Measurements from ENCODE around the gene ZPLD1. TPM values are rescaled to one million over a fixed set of nuclear protein-coding genes. Genes with fewer than 3 reads are reported as not detected.

Gene ZPLD1
- total RNA-seq (2022; extraction: Qiagen RNA extraction; ENCODE audit: low read depth): not detected in 5 replicates

DNA sequence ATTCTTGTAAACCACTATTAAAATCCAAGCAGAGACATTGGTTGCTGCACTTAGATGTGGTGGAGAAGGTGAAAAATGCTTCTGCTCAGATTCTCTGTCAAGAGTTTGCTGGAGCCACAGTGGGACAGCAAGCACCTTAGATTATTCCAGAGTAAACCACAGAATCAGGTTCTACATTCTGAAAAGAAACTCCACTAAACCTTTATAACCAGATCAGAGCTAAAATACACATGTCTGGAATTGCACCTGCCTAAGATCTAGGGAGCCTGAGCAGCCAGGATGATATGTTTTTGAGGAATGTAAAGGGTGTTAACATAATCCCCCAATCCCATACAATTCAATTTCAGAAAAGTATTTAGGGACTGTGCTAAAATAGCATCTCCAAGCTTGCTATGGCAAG lies at the start of gene ZPLD1:
ZPLD1 (plus strand) TSS at position 301 of the 400 bp plus-strand sequence. CDS start 3,473 bp downstream, outside the sequence.

